ENCODE results near the gene TRAPPC8. TPM values are rescaled to one million over a fixed set of nuclear protein-coding genes. Genes with fewer than 3 reads are reported as not detected.

Gene TRAPPC8
- total and polyA plus RNA-seq, 10 of the 15 experiments (the other 5 are each of a cell fraction or from before 2014, with no cell fraction given) = 13.0 to 75.4 (median 24.8) TPM

DNA sequence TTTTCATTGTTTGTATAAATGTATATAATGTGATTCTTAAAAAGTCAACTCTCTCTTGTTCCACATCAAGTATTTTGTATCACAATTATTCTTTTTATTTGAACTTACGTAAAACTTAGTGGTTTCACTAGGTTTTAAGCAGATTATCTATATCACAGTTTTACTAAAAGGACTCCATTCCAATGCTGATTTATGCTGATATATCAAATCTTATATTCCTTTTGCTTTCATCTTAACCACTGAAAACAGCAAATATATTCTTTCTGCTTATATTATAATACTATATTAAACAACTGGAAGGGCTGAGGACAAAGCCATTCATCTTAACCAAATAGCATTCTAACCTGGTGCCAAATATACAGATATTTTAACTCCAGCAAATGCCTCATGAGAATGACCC is 24.2 kb downstream of the TRAPPC8 start:
- no peak overlapping the region for H3K27ac ChIP-seq (ENCODE audit: control insufficient read depth, insufficient read depth)
- RAD21 ChIA-PET (ENCODE audit: unreplicated experiment) = no interaction called here
- WGBS (ENCODE audit: insufficient coverage, insufficient replicate concordance, low lambda C conversion rate, missing lambda C conversion rate) = 97% methylated on average over 1 of the region's 1 CpG
- CTCF ChIA-PET = no interaction called here
- H3K9me3 ChIP-seq (replicated peaks; ENCODE audit: control insufficient read depth, insufficient read depth, low read length) = no peaks in the 10 kb centered on the region
- H3K4me1 ChIP-seq (ENCODE audit: control insufficient read depth, insufficient read depth, low read length) = no peaks in the 10 kb centered on the region
- H3K4me3 ChIP-seq = no peak overlapping the region
- in situ Hi-C loops (cut with MboI) (no loop called here), intact Hi-C loops (cut with micrococcal nuclease; ENCODE audit: unreplicated experiment) (no loop called here)
- no peak overlapping the region for H2AFZ ChIP-seq (ENCODE audit: control insufficient read depth, low read depth, low read length)
- POLR2A ChIA-PET = no interaction called here
- TF ChIP-seq PAX8 (IDR thresholded peaks at IDR 0.05) (no peak), MTA2 (IDR thresholded peaks at IDR 0.05; ENCODE audit: low read depth) (no peak), TCF3 (IDR thresholded peaks at IDR 0.05; ENCODE audit: borderline replicate concordance, insufficient read depth, low read depth, low read length) (no peak), NFYB (IDR thresholded peaks at IDR 0.05; ENCODE audit: insufficient read depth, low read depth, low read length) (no peak), FOXM1 (IDR thresholded peaks at IDR 0.05; ENCODE audit: low read depth, low read length) (no peak), MTA3 (IDR thresholded peaks at IDR 0.05; ENCODE audit: borderline replicate concordance, low read length) (no peak), MEF2B (IDR thresholded peaks at IDR 0.05; ENCODE audit: partially characterized antibody, poor library complexity, severe bottlenecking) (no peak), NR2F1 (conservative IDR thresholded peaks at IDR 0.05) (no peak), SIX5 (IDR thresholded peaks at IDR 0.05; ENCODE audit: low read depth, low read length, severe bottlenecking) (no peak), RB1 (IDR thresholded peaks at IDR 0.05; ENCODE audit: borderline replicate concordance) (no peak), RBBP5 (conservative IDR thresholded peaks at IDR 0.05) (no peak), EP300 (IDR thresholded peaks at IDR 0.05; ENCODE audit: borderline replicate concordance in 1 of 2, control insufficient read depth in 1 of 2, low read depth in 2 of 2, low read length in 2 of 2) (no peak), RAD51 (IDR thresholded peaks at IDR 0.05) (no peak), TAF1 (IDR thresholded peaks at IDR 0.05; ENCODE audit: borderline replicate concordance, low read depth, low read length) (no peak)
- TF ChIP-seq, protein P1, sequence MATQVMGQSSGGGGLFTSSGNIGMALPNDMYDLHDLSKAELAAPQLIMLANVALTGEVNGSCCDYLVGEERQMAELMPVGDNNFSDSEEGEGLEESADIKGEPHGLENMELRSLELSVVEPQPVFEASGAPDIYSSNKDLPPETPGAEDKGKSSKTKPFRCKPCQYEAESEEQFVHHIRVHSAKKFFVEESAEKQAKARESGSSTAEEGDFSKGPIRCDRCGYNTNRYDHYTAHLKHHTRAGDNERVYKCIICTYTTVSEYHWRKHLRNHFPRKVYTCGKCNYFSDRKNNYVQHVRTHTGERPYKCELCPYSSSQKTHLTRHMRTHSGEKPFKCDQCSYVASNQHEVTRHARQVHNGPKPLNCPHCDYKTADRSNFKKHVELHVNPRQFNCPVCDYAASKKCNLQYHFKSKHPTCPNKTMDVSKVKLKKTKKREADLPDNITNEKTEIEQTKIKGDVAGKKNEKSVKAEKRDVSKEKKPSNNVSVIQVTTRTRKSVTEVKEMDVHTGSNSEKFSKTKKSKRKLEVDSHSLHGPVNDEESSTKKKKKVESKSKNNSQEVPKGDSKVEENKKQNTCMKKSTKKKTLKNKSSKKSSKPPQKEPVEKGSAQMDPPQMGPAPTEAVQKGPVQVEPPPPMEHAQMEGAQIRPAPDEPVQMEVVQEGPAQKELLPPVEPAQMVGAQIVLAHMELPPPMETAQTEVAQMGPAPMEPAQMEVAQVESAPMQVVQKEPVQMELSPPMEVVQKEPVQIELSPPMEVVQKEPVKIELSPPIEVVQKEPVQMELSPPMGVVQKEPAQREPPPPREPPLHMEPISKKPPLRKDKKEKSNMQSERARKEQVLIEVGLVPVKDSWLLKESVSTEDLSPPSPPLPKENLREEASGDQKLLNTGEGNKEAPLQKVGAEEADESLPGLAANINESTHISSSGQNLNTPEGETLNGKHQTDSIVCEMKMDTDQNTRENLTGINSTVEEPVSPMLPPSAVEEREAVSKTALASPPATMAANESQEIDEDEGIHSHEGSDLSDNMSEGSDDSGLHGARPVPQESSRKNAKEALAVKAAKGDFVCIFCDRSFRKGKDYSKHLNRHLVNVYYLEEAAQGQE (IDR thresholded peaks at IDR 0.05; ENCODE audit: low read depth, low read length) = no peak
- TF ChIP-seq, protein P2, sequence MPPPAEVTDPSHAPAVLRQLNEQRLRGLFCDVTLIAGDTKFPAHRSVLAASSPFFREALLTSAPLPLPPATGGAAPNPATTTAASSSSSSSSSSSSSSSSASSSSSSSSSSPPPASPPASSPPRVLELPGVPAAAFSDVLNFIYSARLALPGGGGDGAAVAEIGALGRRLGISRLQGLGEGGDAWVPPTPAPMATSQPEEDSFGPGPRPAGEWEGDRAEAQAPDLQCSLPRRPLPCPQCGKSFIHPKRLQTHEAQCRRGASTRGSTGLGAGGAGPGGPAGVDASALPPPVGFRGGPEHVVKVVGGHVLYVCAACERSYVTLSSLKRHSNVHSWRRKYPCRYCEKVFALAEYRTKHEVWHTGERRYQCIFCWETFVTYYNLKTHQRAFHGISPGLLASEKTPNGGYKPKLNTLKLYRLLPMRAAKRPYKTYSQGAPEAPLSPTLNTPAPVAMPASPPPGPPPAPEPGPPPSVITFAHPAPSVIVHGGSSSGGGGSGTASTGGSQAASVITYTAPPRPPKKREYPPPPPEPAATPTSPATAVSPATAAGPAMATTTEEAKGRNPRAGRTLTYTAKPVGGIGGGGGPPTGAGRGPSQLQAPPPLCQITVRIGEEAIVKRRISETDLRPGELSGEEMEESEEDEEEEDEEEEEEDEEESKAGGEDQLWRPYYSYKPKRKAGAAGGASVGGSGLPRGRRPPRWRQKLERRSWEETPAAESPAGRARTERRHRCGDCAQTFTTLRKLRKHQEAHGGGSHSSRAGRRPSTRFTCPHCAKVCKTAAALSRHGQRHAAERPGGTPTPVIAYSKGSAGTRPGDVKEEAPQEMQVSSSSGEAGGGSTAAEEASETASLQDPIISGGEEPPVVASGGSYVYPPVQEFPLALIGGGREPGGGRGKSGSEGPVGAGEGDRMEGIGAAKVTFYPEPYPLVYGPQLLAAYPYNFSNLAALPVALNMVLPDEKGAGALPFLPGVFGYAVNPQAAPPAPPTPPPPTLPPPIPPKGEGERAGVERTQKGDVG (CRISPR knock-in tag; IDR thresholded peaks at IDR 0.05) = no peak
- TF ChIP-seq, protein P3, sequence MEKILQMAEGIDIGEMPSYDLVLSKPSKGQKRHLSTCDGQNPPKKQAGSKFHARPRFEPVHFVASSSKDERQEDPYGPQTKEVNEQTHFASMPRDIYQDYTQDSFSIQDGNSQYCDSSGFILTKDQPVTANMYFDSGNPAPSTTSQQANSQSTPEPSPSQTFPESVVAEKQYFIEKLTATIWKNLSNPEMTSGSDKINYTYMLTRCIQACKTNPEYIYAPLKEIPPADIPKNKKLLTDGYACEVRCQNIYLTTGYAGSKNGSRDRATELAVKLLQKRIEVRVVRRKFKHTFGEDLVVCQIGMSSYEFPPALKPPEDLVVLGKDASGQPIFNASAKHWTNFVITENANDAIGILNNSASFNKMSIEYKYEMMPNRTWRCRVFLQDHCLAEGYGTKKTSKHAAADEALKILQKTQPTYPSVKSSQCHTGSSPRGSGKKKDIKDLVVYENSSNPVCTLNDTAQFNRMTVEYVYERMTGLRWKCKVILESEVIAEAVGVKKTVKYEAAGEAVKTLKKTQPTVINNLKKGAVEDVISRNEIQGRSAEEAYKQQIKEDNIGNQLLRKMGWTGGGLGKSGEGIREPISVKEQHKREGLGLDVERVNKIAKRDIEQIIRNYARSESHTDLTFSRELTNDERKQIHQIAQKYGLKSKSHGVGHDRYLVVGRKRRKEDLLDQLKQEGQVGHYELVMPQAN (conservative IDR thresholded peaks at IDR 0.05) = no peak
- H3K4me2 ChIP-seq (ENCODE audit: control insufficient read depth, insufficient read depth) = no peak overlapping the region
- SMC1A ChIA-PET (ENCODE audit: uncharacterized antibody, unreplicated experiment) = no interaction called here
- no peaks in the 10 kb centered on the region for H3K79me2 ChIP-seq (ENCODE audit: control insufficient read depth, insufficient read depth, low read length)
- no peaks in the 10 kb centered on the region for H4K20me1 ChIP-seq (ENCODE audit: control insufficient read depth, insufficient read depth)
- no peak for ATAC-seq
- no peak for DNase-seq (ENCODE audit: low read depth, low spot score)
- H3K27me3 ChIP-seq (replicated peaks in 1 of 2; ENCODE audit: control insufficient read depth in 2 of 2, insufficient read depth in 2 of 2, low read length in 1 of 2) = no peaks in the 10 kb centered on the region
- FAIRE-seq = no peak
- H3K36me3 ChIP-seq (ENCODE audit: control insufficient read depth in 2 of 2, insufficient read depth in 2 of 2, low read length in 1 of 2) = peaks cover 0 to 14% of the 10 kb centered on the region in 2 experiments; a peak in 2 of 4 replicates
- no peak overlapping the region for H3K9ac ChIP-seq (ENCODE audit: control insufficient read depth, insufficient read depth, low read length)
- no TSS peak for BruUV-seq (replicated peaks)
